DOHH2 (cell line): Measurements from ENCODE around the gene PCSK7.

Experiments used
- H3F3A ChIP-seq: fragments of 200-600 bp; sonication (generic), shearing (Covaris generic); 2 replicates; pipeline ENCODE4 v1.6.0; 2016; ENCODE audit warnings: antibody characterized with exemption, mild to moderate bottlenecking; ENCODE audit not compliant: control insufficient read depth, insufficient read depth
- H3K27ac ChIP-seq: fragments of 200-600 bp; sonication (generic); 2 replicates; pipeline ENCODE4 v1.5.1; 2014; ENCODE audit warnings: low read depth, mild to moderate bottlenecking, low read length, moderate library complexity
- H3K27me3 ChIP-seq: fragments of 200-600 bp; sonication (generic); 2 replicates; pipeline ENCODE4 v1.6.1; 2014; ENCODE audit warnings: mild to moderate bottlenecking, low read length, mixed read lengths; ENCODE audit not compliant: control insufficient read depth
- H3K36me3 ChIP-seq: fragments of 200-600 bp; sonication (generic); 2 replicates; pipeline ENCODE4 v1.6.1; 2014; ENCODE audit warnings: mild to moderate bottlenecking, low read length, moderate library complexity, mixed read lengths; ENCODE audit not compliant: control insufficient read depth
- H3K4me1 ChIP-seq: fragments of 200-600 bp; sonication (generic); 2 replicates; pipeline ENCODE4 v1.6.1; 2014; ENCODE audit warnings: mild to moderate bottlenecking, low read length, mixed read lengths; ENCODE audit not compliant: control insufficient read depth
- H3K4me2 ChIP-seq: fragments of 200-600 bp; sonication (generic); 2 replicates; pipeline ENCODE4 v1.6.0; 2014; ENCODE audit warnings: mild to moderate bottlenecking, low read length, moderate library complexity
- H3K4me3 ChIP-seq: fragments of 200-600 bp; sonication (generic); 2 replicates; pipeline ENCODE4 v1.5.1; 2014; ENCODE audit warnings: mild to moderate bottlenecking, low read length, mixed read lengths
- H3K79me2 ChIP-seq: fragments of 200-600 bp; sonication (generic); 2 replicates; pipeline ENCODE4 v1.6.1; 2014; ENCODE audit warnings: mild to moderate bottlenecking, low read length, mixed read lengths; ENCODE audit not compliant: control insufficient read depth
- H3K9me2 ChIP-seq: fragments of 200-600 bp; sonication (generic); replicated peaks from 2 replicates; pipeline ENCODE4 v1.6.1; 2014; ENCODE audit warnings: mild to moderate bottlenecking, low read length, mixed read lengths; ENCODE audit not compliant: control insufficient read depth
- H3K9me3 ChIP-seq: fragments of 200-600 bp; sonication (generic); 2 replicates; pipeline ENCODE4 v1.6.1; 2014; ENCODE audit warnings: antibody characterized with exemption, low read length, mixed read lengths; ENCODE audit not compliant: control insufficient read depth, insufficient read depth
- H4K20me1 ChIP-seq: fragments of 200-600 bp; sonication (generic); 2 replicates; pipeline ENCODE4 v1.6.0; 2014; ENCODE audit warnings: low read depth, mild to moderate bottlenecking, antibody characterized with exemption, low read length, moderate library complexity; ENCODE audit not compliant: control insufficient read depth, insufficient read depth
- EZH2phosphoT487 ChIP-seq: fragments of 200-600 bp; sonication (generic); IDR thresholded peaks from 2 replicates; pipeline ENCODE4 v1.6.1; 2017; ENCODE audit warnings: borderline replicate concordance, mild to moderate bottlenecking, antibody characterized with exemption, low read length, moderate library complexity, mixed read lengths
- TF ChIP-seq, protein P1 (sequence below): fragments of 200-600 bp; sonication (generic); IDR thresholded peaks from one replicate; pipeline ENCODE4 v1.5.1; 2014; ENCODE audit warnings: antibody characterized with exemption, mild to moderate bottlenecking, low read depth, low read length; ENCODE audit not compliant: poor library complexity, severe bottlenecking

The PCSK7 gene

GRCh38 chr11:117229411-117229810, 2.5 kb downstream of the PCSK7 start:
- Histone ChIP-seq H3K27me3 (no peaks in the 10 kb centered on the region), H4K20me1 (no peaks in the 10 kb centered on the region), H3F3A (peaks cover 5% of the 10 kb centered on the region; the same call in 1 of the 2 replicates), H3K9me3 (no peaks in the 10 kb centered on the region), H3K9me2 (no peaks in the 10 kb centered on the region), H3K36me3 (peaks cover 45% of the 10 kb centered on the region), H3K4me2 (no peak overlapping the region), H3K27ac (no peak overlapping the region), H3K4me1 (peaks cover 28% of the 10 kb centered on the region), H3K79me2 (peaks cover 38% of the 10 kb centered on the region), H3K4me3 (no peak overlapping the region)
- TF ChIP-seq EZH2phosphoT487 = no peak

DNA sequence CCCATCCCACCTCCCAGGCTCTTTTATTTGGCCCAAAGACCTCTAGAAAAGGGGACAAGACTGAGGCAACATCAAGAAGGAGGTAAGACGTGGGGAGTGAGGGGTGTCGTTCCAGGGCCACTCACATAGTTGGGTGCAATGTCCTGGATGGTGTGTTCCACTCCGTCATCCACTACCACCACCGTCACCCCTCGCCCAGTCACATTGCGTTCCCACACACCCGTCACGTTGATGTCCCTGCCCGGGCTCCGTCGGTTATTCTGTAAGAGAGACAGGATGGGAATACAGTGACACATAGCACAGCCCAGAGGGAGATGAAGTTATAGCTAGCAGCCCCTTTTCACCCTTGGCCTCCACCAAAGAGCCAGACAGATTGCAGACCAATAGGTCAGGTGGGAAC, 3.8 kb downstream of the PCSK7 start:
- Histone ChIP-seq H3K4me1 (peaks cover 16% of the 10 kb centered on the region), H3K4me2 (no peak overlapping the region), H3K4me3 (no peak overlapping the region), H3F3A (no peaks in the 10 kb centered on the region), H3K79me2 (peaks cover 28% of the 10 kb centered on the region), H3K36me3 (peaks cover 58% of the 10 kb centered on the region), H4K20me1 (no peaks in the 10 kb centered on the region), H3K9me2 (no peaks in the 10 kb centered on the region), H3K27ac (no peak overlapping the region), H3K9me3 (no peaks in the 10 kb centered on the region), H3K27me3 (no peaks in the 10 kb centered on the region)
- TF ChIP-seq, protein P1, sequence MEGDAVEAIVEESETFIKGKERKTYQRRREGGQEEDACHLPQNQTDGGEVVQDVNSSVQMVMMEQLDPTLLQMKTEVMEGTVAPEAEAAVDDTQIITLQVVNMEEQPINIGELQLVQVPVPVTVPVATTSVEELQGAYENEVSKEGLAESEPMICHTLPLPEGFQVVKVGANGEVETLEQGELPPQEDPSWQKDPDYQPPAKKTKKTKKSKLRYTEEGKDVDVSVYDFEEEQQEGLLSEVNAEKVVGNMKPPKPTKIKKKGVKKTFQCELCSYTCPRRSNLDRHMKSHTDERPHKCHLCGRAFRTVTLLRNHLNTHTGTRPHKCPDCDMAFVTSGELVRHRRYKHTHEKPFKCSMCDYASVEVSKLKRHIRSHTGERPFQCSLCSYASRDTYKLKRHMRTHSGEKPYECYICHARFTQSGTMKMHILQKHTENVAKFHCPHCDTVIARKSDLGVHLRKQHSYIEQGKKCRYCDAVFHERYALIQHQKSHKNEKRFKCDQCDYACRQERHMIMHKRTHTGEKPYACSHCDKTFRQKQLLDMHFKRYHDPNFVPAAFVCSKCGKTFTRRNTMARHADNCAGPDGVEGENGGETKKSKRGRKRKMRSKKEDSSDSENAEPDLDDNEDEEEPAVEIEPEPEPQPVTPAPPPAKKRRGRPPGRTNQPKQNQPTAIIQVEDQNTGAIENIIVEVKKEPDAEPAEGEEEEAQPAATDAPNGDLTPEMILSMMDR = no peak
- TF ChIP-seq EZH2phosphoT487 = no peak

GRCh38 chr11:117226388-117227385, 5.2 kb downstream of the PCSK7 start:
- no peak overlapping the region for H3K4me2 ChIP-seq
- TF ChIP-seq EZH2phosphoT487 = no peak
- TF ChIP-seq, protein P1 = peak; percentile 71
- peaks cover 66% of the 10 kb centered on the region for H3K36me3 ChIP-seq
- no peak overlapping the region for H3K4me3 ChIP-seq
- peaks cover 15% of the 10 kb centered on the region for H3K4me1 ChIP-seq
- H3F3A ChIP-seq = no peaks in the 10 kb centered on the region
- no peak overlapping the region for H3K27ac ChIP-seq
- H3K27me3 ChIP-seq = no peaks in the 10 kb centered on the region
- H3K9me2 ChIP-seq = no peaks in the 10 kb centered on the region
- no peaks in the 10 kb centered on the region for H4K20me1 ChIP-seq
- H3K9me3 ChIP-seq = no peaks in the 10 kb centered on the region
- peaks cover 23% of the 10 kb centered on the region for H3K79me2 ChIP-seq
